Myocyte (in vitro differentiated cells): ENCODE data around the gene SLC25A25. TPM values are rescaled to one million over a fixed set of nuclear protein-coding genes. Genes with fewer than 3 reads are reported as not detected.
"Not testable (repeated sequence)": the region's sequence is repeated elsewhere in the genome, so short reads cannot be mapped to it uniquely, and the experiment has no call there.

Experiments used
- DNase-seq: peaks from one replicate; pipeline ENCODE4 v3.0.0-alpha.2; 2012; ENCODE audit warnings: low read depth
- polyA plus RNA-seq: library from polyadenylated mRNA; unstranded; fragments of >200 nt; gene quantifications from one replicate; pipeline ENCODE4 v1.2.1, GENCODE V29; 2012; ENCODE audit warnings: missing spikeins
- total RNA-seq: library from RNA; depleted of rRNA; stranded (reverse); fragments of >200 nt; gene quantifications from 2 replicates; pipeline ENCODE4 v1.2.3, GENCODE V29; 2014

SLC25A25 gene
- 36.5 and 46.1 TPM in 2 replicates for total RNA-seq
- 19.5 TPM for polyA plus RNA-seq

DNA sequence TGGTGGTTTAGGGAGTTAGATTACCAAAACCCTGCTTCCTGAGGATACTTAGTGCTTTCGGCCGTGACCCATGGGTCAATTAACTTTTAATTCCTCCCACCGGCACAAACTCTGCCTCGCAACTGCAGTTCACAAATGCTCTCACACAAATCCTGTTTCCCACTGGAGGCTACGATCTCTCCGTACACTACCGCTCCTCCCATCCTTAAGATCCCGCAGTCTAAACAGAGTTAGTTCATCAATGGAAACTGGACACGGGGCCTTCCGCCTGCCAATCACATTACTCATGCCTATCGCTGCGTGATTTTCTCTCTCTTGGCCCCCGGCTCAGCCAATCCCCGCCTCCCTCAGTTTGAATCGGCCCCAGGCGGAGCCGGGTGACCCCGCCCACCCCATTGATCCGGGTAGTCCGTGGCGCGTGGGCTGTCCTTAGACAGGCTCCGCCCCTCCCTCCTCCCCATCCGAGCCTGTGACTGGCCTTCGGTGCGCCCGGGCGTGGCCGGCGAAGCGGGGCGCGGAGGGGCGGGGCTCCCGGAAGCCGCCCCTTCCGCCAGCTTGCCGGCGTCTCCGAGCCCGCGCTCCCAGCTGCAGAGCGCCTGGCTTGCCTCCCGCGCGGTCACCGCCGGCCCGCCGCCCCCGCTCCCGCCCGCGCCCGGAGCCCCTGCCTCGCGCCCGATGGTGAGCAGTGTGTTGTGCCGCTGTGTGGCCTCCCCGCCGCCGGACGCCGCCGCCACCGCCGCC is at the start of gene SLC25A25:
TSS of gene SLC25A25 (plus strand) at position 588 of the 741 bp plus-strand sequence. CDS start at position 676, 88 bp downstream.
- DNase-seq = peak; percentile 99

- no peak for DNase-seq
Measured at GRCh38 chr9:128020692-128021091, 47.3 kb upstream of the SLC25A25 start.

DNA sequence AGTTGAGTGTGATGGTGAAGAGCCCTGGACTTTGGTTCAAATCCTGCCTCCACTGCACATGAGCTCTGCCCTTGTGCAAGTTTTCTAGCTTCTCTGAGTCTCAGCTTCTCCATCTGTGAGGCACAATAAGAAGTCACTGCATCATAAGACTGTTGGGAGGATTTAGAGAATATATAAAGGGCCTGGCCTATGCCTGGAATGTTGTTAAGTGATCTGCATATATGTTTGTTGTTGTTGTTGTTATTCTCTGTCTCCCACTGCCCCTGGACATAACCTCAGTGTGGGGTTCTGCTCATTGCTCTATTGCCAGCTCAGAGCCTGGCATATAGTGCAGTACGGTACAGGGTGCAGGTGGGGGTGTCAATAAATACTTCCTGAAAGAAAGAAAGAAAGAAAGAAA is 46.9 kb upstream of the SLC25A25 start:
- DNase-seq = no peak

DNA sequence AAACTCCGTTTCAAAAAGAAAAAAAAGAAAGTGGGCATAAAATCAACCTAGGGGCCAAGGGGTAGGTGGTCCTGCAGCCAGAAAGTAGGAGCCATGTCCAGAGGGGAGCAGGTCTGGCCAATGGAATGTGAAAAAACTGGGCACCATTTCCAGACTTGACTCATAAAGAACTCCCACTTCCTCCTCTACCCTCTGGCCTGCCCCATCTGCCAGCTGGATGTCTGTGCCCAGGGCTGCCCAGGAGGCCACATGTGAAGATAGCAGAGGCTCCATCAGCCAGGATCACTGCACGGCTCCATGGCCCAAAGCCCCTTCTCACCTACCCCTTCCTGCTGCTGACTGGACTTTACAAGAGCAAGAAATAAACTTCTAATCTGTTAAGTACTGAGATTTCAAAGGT is 45.1 kb upstream of the SLC25A25 start:
- peak; percentile 24 for DNase-seq

GRCh38 chr9:128023671-128024070 is 44.4 kb upstream of the SLC25A25 start:
- DNase-seq = not testable (repeated sequence)

DNA sequence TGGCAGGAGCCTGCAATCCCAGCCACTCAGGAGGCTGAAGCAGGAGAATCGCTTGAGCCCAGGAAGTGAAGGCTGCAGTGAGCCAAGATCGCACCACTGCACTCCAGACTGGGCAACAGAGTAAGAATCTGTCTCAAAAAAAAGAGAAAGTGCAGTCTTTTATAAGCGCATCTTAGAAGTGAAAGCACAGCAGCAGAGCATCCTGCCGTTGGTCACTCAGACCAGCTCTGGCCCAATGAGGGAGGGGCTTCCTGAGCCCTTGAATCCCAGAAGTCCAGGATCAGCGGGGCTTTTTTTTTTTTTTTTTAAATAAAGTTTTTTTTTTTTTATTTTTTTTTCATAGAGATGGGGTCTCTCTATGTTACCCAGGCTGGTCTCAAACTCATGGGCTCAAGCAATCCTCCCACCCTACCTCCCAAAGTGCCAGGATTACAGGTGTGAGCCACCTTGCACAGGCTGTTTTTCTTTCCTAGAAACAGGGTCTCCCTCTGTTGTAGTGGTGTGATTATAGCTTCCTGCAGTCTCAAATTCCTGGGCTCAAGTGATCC is 43.2 kb upstream of the SLC25A25 start:
- no peak for DNase-seq

DNA sequence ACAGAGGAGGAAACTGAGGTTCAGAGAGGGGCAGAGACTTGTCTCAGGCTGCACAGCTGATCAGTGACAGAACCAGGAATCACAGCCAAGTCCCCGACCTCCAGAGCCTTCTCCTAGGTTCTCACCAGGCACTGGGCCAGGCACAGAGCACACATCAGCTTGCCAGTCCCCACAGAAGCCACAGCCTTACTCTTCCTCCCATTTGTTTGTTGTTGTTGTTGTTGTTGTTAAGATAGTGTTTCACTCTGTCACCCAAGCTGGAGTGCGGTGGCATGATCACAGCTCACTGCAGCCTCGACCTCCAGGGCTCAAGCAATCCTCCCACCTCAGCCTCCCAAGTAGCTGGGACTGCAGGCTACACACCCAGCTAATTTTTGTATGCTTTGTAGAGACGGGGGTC is 42.3 kb upstream of the SLC25A25 start:
- DNase-seq = no peak

GRCh38 chr9:128026255-128026772 is 41.7 kb upstream of the SLC25A25 start:
- DNase-seq = no peak

- DNase-seq = no peak
Measured at GRCh38 chr9:128026773-128027541, 41.1 kb upstream of the SLC25A25 start.

DNA sequence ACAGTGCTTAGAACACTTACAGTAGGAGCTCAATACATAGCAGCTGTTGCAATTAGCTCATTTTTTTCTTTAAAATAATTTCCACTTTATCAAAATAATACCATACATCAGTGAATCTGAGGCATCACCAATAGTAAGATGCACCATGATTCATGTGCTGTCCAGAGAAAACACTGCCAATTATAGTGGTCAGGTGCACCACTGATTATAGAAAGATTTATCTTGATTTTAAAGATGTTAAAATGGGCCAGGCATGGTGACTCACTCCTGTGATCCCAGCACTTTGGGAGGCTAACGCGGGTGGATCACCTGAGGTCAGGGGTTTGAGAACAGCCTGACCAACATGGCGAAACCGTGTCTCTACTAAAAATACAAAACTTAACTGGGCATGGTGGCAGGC is 40.3 kb upstream of the SLC25A25 start:
- DNase-seq = no peak

DNA sequence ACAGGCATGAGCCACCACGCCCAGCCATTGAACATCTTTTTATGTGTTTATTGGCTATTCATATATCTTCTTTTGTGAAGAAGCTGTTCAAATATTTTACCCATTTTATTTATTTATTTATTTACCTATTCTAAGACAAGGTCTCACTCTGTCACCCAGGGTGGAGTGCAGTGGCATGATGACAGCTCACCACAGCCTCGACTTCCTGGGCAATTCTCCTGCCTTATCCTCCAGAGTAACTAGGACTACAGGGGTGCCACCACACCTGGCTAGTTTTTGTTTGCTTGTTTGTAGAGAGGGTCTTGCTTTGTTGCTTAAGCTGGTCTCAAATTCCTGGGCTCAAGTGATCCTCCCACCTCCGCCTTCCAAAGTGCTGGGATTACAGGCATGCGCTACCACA is 34.4 kb upstream of the SLC25A25 start:
- DNase-seq = no peak

DNA sequence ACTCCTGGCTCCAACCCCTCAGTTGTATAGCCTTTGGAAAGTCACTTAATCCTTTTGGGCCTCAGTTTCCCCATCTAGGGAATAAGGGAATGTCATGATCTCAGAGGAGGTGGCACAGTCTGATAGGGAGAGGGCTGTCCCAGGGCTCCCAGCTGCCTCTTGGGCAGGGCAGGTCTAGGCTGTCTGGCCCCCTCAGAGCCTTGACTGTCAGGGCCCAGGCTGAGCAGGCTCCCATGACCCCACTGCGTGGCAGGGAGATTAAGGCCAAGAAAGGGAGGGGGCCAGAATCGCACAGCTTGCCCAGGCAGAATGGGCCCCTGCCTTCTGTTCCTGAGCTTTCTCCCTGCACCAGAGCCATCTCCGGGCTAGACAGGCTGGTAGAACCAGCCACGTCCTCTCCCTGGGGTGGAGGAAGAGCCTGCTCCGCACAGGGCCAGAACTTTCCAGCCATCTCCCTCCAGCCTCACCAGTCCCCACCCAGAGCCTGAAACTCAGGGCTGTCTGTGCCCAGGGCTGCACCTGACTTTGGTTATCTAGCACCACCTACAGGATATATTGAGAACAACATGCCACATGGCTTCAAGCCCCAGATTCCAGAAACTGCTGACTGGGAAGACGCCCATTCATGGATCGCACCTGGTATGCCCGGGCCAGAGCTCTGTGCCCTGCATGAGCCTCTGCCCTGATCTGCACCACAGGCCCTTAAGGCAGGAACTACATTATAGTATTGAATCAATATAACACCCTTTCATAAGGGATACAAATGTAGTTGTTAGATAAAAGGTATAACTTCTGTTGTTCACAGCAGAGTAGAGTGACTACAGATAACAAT is 33.0 kb upstream of the SLC25A25 start:
- peak; percentile 75 for DNase-seq

- not testable (repeated sequence) for DNase-seq
Measured at GRCh38 chr9:128036522-128036921, 31.5 kb upstream of the SLC25A25 start.

- DNase-seq = not testable (repeated sequence)
Measured at GRCh38 chr9:128040783-128041182, 27.2 kb upstream of the SLC25A25 start.

GRCh38 chr9:128042043-128042442 is 26.0 kb upstream of the SLC25A25 start:
- no peak for DNase-seq

GRCh38 chr9:128043467-128043868 is 24.6 kb upstream of the SLC25A25 start:
- peak; percentile 18 for DNase-seq

DNA sequence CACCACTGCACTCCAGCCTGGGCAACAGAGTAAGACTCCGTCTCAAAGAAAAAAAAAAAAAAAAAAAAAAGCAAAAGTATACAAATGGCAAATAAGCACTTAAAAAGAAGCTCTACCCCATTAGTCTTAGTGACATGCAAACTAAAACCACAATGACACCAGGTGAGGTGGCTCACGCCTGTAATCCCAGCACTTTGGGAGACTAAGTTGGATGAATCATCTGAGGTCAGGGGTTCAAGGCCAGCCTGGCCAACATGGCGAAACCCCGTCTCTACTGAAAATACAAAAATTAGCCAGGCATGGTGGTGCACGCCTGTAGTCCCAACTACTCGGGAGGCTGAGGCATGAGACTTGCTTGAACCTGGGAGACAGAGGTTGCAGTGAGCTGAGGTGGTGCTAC is 22.6 kb upstream of the SLC25A25 start:
- not testable (repeated sequence) for DNase-seq

DNA sequence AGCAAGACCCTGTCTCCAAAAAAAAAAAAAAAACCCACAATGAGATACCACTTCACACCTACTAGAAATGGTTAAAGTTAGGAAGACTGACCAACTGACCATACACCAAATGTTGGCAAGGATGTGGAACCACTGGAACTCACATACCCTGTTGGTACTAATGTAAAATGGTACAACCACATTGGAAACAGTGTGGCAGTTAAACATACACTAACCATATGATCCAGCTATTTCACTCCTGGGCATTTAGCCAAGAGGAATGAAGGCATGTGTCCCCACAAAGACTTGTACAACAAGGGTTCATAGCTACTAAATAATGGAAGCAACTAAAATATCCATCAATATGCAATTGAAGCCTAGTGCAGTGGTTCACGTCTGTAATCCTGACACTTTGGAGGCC is 22.2 kb upstream of the SLC25A25 start:
- no peak for DNase-seq

GRCh38 chr9:128047231-128047630 is 20.8 kb upstream of the SLC25A25 start:
- no peak for DNase-seq

- no peak for DNase-seq
Measured at GRCh38 chr9:128048663-128049062, 19.4 kb upstream of the SLC25A25 start.

GRCh38 chr9:128049843-128050242 is 18.2 kb upstream of the SLC25A25 start:
- no peak for DNase-seq
